Measurements from ENCODE around the gene GALNT4. TPM values are rescaled to one million over a fixed set of nuclear protein-coding genes. Genes with fewer than 3 reads are reported as not detected.

GALNT4 gene
- total and polyA plus RNA-seq, 9 of the 15 experiments (the other 6 are each of a cell fraction or from before 2014, with no cell fraction given), result 1.2 to 4.6 (median 3.4) TPM

DNA sequence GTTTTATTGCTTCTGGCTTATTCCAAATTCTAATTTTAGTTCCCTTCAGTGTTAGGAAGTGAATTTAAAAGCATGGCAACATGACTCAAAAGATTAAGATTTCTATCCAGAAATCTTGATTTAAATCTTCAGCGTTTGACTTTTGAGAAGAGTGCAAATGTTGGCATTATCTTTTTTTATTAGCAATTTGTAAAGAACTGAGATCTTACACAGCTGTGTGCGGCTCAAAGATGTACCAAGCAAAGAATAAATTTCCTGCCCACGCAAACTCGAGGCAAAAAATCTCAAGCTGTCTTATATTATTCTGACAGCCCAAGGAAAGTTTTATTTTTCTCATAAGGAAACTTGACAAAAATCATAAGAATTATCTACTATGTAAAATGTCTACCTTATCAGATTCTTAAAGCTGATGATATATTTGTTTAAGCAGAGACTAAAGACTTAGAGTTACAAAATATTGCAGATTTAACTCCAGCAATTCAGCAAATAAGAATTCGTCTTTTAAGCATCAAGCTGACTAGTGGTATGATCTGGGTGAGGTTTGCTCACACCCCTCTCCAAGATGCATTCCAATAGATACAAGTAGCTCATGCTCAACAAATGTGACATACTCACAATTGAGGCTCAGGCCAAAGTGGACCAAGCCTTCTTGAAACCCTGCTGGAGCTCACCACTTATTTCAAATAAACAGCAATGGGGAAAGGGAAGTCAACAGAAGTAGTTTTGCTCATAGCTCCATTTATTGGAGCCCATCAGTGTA, 48.6 kb upstream of the GALNT4 start:
- Histone ChIP-seq H4K20me1 (replicated peaks; ENCODE audit: control insufficient read depth, insufficient read depth, low read length) (no peaks in the 10 kb centered on the region), H3K27me3 (ENCODE audit: control insufficient read depth in 2 of 2, insufficient read depth in 2 of 2, low read length in 2 of 2) (no peaks in the 10 kb centered on the region), H3K27ac (ENCODE audit: extremely low read depth, low read depth, low read length) (no peak overlapping the region), H2AFZ (ENCODE audit: low read depth, low read length) (peak overlapping the region; percentile 90; the same call in 1 of the 2 replicates), H3K36me3 (ENCODE audit: control insufficient read depth, insufficient read depth, low read length) (no peaks in the 10 kb centered on the region; the same call in 2 of the 3 replicates), H3K4me2 (ENCODE audit: insufficient read depth, low read length) (no peak overlapping the region), H3K79me2 (ENCODE audit: control insufficient read depth, insufficient read depth, low read length) (no peaks in the 10 kb centered on the region), H3K9me1 (ENCODE audit: control insufficient read depth, insufficient read depth, low read length) (no peaks in the 10 kb centered on the region), H3K4me3 (no peak overlapping the region), H3K4me1 (replicated peaks in 1 of 2; ENCODE audit: control insufficient read depth in 2 of 2, insufficient read depth in 2 of 2, low read length in 2 of 2) (peaks cover 0 to 39% of the 10 kb centered on the region in 2 experiments; a peak in 4 of 5 replicates), H3K9ac (ENCODE audit: insufficient read depth in 1 of 2, low read depth in 2 of 2, low read length in 2 of 2) (no peak overlapping the region), H3K9me3 (replicated peaks; ENCODE audit: control insufficient read depth, insufficient read depth, low read depth, low read length) (no peaks in the 10 kb centered on the region)
- DNase-seq (ENCODE audit: extremely low read depth in 1 of 4, low spot score in 3 of 4), result no peak
- FAIRE-seq, result no peak
- TF ChIP-seq SAFB2 (IDR thresholded peaks at IDR 0.05; ENCODE audit: borderline replicate concordance, low read depth, low read length, severe bottlenecking) (no peak), EP400 (IDR thresholded peaks at IDR 0.05) (no peak), CHD1 (IDR thresholded peaks at IDR 0.05; ENCODE audit: low read length) (no peak), ZNF586 (CRISPR knock-in tag; conservative IDR thresholded peaks at IDR 0.05) (no peak), SREBF1 (IDR thresholded peaks at IDR 0.05; ENCODE audit: borderline replicate concordance, low read depth, low read length) (no peak), RAD51 (IDR thresholded peaks at IDR 0.05; ENCODE audit: borderline replicate concordance, low read depth) (no peak), ZSCAN32 (CRISPR knock-in tag; IDR thresholded peaks at IDR 0.05) (no peak), MTF1 (CRISPR knock-in tag; IDR thresholded peaks at IDR 0.05; ENCODE audit: borderline replicate concordance) (no peak), MTA2 (IDR thresholded peaks at IDR 0.05; ENCODE audit: low read depth) (no peak), POLR2H (tag; IDR thresholded peaks at IDR 0.05; ENCODE audit: low read depth) (no peak), ZSCAN29 (IDR thresholded peaks at IDR 0.05) (no peak), ZNF778 (CRISPR knock-in tag; IDR thresholded peaks at IDR 0.05) (no peak), POLR3A (IDR thresholded peaks at IDR 0.05; ENCODE audit: borderline replicate concordance, extremely low read depth, insufficient read depth, insufficient read length) (no peak), CCNT2 (IDR thresholded peaks at IDR 0.05; ENCODE audit: borderline replicate concordance, extremely low read depth, insufficient read length, low read depth, low read length) (no peak)
- TF ChIP-seq, protein P1, sequence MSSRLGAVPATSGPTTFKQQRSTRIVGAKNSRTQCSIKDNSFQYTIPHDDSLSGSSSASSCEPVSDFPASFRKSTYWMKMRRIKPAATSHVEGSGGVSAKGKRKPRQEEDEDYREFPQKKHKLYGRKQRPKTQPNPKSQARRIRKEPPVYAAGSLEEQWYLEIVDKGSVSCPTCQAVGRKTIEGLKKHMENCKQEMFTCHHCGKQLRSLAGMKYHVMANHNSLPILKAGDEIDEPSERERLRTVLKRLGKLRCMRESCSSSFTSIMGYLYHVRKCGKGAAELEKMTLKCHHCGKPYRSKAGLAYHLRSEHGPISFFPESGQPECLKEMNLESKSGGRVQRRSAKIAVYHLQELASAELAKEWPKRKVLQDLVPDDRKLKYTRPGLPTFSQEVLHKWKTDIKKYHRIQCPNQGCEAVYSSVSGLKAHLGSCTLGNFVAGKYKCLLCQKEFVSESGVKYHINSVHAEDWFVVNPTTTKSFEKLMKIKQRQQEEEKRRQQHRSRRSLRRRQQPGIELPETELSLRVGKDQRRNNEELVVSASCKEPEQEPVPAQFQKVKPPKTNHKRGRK (tag; IDR thresholded peaks at IDR 0.05), result no peak
- TF ChIP-seq, protein P2, sequence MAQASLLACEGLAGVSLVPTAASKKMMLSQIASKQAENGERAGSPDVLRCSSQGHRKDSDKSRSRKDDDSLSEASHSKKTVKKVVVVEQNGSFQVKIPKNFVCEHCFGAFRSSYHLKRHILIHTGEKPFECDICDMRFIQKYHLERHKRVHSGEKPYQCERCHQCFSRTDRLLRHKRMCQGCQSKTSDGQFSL (CRISPR knock-in tag; IDR thresholded peaks at IDR 0.05), result no peak
- TF ChIP-seq, protein P2 (tag; IDR thresholded peaks at IDR 0.05), result no peak
- 77% methylated on average over 5 of the region's 5 CpGs for WGBS (ENCODE audit: insufficient coverage, low coverage, missing lambda C conversion rate)
- no TSS peak for BruUV-seq (replicated peaks)
- intact Hi-C loops (cut with micrococcal nuclease) (no loop called here), in situ Hi-C loops (cut with MboI) (no loop called here)
- CTCF ChIA-PET (ENCODE audit: low intra/inter-chr PET ratio), result no interaction called here
- POLR2A ChIA-PET, result no interaction called here
- no peak for ATAC-seq
